ENCODE results near the gene WDPCP.

DNA sequence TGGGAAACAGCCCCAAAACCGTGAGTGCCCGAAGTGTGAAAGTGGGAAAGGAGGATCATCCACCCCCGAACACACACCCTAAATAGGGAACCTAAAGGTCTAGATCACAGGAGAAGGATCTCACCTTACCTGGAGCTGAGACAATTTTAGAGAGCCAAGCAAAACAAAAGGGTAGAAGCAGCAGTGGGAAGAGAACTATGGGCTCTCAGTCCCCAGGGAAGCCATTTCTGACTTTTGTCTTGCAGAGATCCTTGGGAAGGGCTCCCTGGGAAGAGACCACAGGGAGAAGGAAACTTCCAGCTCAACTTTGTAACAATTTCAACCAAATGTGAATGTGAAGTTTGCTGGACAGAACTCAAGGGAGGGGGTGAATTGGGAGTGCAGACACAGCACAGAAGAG, 110.6 kb downstream of the WDPCP start:
- TF ChIP-seq, protein P1, sequence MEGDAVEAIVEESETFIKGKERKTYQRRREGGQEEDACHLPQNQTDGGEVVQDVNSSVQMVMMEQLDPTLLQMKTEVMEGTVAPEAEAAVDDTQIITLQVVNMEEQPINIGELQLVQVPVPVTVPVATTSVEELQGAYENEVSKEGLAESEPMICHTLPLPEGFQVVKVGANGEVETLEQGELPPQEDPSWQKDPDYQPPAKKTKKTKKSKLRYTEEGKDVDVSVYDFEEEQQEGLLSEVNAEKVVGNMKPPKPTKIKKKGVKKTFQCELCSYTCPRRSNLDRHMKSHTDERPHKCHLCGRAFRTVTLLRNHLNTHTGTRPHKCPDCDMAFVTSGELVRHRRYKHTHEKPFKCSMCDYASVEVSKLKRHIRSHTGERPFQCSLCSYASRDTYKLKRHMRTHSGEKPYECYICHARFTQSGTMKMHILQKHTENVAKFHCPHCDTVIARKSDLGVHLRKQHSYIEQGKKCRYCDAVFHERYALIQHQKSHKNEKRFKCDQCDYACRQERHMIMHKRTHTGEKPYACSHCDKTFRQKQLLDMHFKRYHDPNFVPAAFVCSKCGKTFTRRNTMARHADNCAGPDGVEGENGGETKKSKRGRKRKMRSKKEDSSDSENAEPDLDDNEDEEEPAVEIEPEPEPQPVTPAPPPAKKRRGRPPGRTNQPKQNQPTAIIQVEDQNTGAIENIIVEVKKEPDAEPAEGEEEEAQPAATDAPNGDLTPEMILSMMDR (IDR thresholded peaks at IDR 0.05; ENCODE audit: low read depth, low read length, missing input control), result no peak
- TF ChIP-seq NR2F2 (IDR thresholded peaks at IDR 0.05) (no peak), HNF4A (conservative IDR thresholded peaks at IDR 0.05) (no peak), REST (IDR thresholded peaks at IDR 0.05) (no peak), SP1 (IDR thresholded peaks at IDR 0.05) (no peak), RXRA (IDR thresholded peaks at IDR 0.05) (no peak)
